A673 (cell line): Measurements from ENCODE around the gene MPI.

ENCODE experiments used
- EZH2 ChIP-seq: fragments of 200-600 bp; sonication (generic); IDR thresholded peaks from 2 replicates; pipeline ENCODE4 v1.6.1; 2017; ENCODE audit warnings: borderline replicate concordance, low read depth, mild to moderate bottlenecking, mixed read lengths, antibody characterized with exemption, low read length; ENCODE audit not compliant: poor library complexity, severe bottlenecking
- TF ChIP-seq, protein P1 (sequence below): fragments of 300-800, 200-600 bp; sonication (generic); conservative IDR thresholded peaks from 2 replicates; pipeline ENCODE4 v1.5.1; 2017; ENCODE audit warnings: low read depth, mild to moderate bottlenecking, antibody characterized with exemption, low read length, moderate library complexity, mixed read lengths

DNA sequence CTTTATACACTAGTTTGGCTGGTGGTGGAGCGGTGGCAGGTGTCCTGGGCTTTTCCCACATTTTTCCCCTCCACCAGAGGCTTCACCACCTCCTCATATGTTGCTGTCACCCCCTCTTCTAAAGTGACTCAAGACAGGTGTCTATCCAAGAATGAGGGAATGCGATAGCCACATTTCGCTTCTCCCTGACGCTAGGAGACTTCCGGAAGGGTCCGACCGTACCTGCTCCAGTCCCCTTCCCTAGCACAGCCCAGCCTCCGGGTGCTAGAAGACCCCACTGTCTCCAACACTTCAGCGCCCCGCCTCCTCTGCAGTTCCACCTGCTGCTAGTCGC is 17.2 kb upstream of the MPI start:
- TF ChIP-seq, protein P1, sequence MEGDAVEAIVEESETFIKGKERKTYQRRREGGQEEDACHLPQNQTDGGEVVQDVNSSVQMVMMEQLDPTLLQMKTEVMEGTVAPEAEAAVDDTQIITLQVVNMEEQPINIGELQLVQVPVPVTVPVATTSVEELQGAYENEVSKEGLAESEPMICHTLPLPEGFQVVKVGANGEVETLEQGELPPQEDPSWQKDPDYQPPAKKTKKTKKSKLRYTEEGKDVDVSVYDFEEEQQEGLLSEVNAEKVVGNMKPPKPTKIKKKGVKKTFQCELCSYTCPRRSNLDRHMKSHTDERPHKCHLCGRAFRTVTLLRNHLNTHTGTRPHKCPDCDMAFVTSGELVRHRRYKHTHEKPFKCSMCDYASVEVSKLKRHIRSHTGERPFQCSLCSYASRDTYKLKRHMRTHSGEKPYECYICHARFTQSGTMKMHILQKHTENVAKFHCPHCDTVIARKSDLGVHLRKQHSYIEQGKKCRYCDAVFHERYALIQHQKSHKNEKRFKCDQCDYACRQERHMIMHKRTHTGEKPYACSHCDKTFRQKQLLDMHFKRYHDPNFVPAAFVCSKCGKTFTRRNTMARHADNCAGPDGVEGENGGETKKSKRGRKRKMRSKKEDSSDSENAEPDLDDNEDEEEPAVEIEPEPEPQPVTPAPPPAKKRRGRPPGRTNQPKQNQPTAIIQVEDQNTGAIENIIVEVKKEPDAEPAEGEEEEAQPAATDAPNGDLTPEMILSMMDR, result no peak
- no peak for TF ChIP-seq EZH2
